B cell (primary cell): Measurements from ENCODE around the gene ABLIM3.

Experiments
- CTCF ChIP-seq: fragments of 200-600 bp; IDR thresholded peaks from one replicate; pipeline ENCODE4 v1.8.0; 2022; ENCODE audit warnings: antibody characterized with exemption, mild to moderate bottlenecking
- EZH2 ChIP-seq: IDR thresholded peaks from 2 replicates; pipeline ENCODE4 v1.6.1; 2012; ENCODE audit warnings: borderline replicate concordance, low read depth, mild to moderate bottlenecking, moderate library complexity, low read length; ENCODE audit not compliant: insufficient read depth, poor library complexity, severe bottlenecking

GRCh38 chr5:149127394-149127955 is 13.8 kb upstream of the ABLIM3 start:
- TF ChIP-seq CTCF (no peak), EZH2 (no peak)
